Measurements from ENCODE around the gene CASP6. TPM values are rescaled to one million over a fixed set of nuclear protein-coding genes. Genes with fewer than 3 reads are reported as not detected.

Gene CASP6
- total RNA-seq, 1 donor from 2014 or later: 22.4 TPM

DNA sequence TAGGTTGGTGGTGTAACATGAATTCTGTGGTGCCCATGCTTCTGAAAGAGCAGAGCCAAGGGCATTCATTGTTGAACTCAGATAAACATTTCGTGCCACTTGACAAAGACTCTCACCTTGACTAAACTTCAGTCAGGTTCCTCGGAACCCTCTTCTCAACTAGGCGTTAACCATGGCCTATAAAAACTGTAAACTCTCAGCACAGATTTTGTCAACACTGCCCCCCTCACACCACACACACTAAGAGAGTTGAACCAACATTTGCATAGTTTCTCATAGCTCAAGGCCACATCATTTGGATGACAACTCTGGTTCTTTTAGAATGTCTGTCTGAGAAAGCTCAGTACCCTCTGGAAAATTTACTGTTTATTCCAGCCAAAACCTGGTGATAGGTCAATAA lies 28.1 kb downstream of the CASP6 start:
- DNase-seq (ENCODE audit: low spot score in 2 of 2): no peak
- FAIRE-seq: no peak

DNA sequence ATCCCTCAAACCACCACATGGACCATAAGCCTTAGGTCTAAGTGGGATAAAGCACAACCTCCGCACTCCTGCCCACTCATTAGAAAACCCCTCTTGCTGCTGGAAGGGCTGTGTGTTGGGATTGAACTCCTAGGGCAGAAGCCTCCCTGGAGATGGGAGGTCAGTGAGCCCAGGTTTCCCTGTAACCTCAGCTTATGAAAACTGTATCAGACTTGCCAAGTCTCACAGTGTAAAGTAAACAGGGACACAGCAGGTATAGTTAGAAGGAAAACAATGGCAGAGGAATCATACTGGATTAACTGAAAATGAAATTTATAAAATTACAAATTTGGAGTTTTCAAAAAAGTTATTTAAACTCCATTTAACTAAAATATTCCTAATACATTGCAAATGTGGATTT lies 29.9 kb downstream of the CASP6 start:
- no peak for FAIRE-seq

GRCh38 chr4:109672169-109672930 lies 30.9 kb downstream of the CASP6 start:
- DNase-seq (ENCODE audit: low spot score in 2 of 2) (no peak), FAIRE-seq (no peak)

More for the DNA sequence above, 29.9 kb downstream of the CASP6 start:
- no peak for DNase-seq (ENCODE audit: low spot score in 2 of 2)

DNA sequence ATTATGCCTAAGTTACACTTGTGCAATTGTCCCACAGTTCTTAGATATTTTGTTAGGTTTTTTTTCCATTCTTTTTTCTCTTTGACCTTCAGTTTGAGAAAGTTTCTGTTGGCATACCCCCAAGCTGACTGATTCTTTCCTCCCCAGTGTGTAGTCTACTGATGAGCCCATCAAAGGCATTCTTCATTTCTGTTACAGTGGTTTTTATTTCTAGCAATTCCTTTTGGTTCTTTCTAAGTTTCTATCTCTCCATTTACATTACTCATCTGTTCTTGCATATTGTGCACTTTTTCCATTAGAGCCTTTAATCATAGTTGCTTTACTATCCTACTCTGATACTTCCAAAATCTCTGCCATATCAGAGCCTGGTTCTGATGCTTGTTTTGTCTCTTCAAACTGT lies 31.9 kb downstream of the CASP6 start:
- DNase-seq (ENCODE audit: low spot score in 2 of 2) (no peak), FAIRE-seq (no peak)

- no peak for DNase-seq (ENCODE audit: low spot score in 2 of 2)
- FAIRE-seq: no peak
Observed at GRCh38 chr4:109665783-109666485, 37.3 kb downstream of the CASP6 start.

DNA sequence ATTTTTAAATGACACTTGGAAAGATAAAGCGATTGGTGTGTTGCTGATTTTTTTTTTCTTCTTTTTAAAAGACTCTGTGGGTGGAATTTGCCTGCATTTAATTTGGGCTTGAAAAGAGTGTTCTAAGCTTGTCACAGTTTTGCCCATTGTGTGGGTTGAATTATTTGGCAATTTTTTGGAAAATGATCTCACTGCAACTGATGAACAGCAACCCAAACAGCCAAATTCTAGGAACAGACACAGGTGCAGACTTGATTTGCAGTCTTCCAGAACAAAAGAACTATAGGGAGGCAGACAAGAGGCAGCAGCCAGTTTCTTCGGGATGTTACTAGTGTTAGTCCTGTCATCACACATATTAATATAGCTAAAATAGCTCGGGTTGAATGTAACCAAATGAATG lies 40.5 kb downstream of the CASP6 start:
- DNase-seq (ENCODE audit: low spot score in 2 of 2) (peak in 1 of 2 donors; percentile 8), FAIRE-seq (no peak)

DNA sequence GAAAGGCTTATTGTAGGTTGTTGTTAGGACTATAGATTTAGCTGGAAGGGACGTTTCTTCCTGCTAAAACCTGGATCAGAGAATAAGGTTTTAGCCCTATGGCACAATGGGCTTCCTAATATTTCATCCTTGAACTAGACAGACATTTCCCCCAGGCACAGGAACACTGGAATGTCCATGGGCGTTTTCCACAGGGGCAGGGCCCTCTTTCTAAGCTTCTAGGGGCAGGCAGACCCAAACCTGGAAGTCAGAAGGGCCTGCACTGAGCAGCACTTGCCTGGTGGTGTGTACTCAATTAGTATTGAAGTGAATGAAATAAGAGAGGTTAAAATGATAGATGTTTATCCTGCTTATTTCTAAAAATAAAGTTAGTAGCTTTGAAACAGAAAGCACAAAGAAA lies 41.1 kb downstream of the CASP6 start:
- DNase-seq (ENCODE audit: low spot score in 2 of 2): no peak
- FAIRE-seq: no peak

GRCh38 chr4:109658871-109659410 lies 44.3 kb downstream of the CASP6 start:
- FAIRE-seq: no peak
- no peak for DNase-seq (ENCODE audit: low spot score in 2 of 2)

- no peak for DNase-seq (ENCODE audit: low spot score in 2 of 2)
- FAIRE-seq: no peak
Observed at GRCh38 chr4:109657854-109658418, 45.3 kb downstream of the CASP6 start.

- no peak for FAIRE-seq
- DNase-seq (ENCODE audit: low spot score in 2 of 2): no peak
Observed at GRCh38 chr4:109655396-109655795, 47.8 kb downstream of the CASP6 start.

- DNase-seq (ENCODE audit: low spot score in 2 of 2) (no peak), FAIRE-seq (no peak)
Observed at GRCh38 chr4:109649872-109650271, 53.4 kb downstream of the CASP6 start.

- FAIRE-seq (no peak), DNase-seq (ENCODE audit: low spot score in 2 of 2) (no peak)
Observed at GRCh38 chr4:109648997-109649575, 54.2 kb downstream of the CASP6 start.

DNA sequence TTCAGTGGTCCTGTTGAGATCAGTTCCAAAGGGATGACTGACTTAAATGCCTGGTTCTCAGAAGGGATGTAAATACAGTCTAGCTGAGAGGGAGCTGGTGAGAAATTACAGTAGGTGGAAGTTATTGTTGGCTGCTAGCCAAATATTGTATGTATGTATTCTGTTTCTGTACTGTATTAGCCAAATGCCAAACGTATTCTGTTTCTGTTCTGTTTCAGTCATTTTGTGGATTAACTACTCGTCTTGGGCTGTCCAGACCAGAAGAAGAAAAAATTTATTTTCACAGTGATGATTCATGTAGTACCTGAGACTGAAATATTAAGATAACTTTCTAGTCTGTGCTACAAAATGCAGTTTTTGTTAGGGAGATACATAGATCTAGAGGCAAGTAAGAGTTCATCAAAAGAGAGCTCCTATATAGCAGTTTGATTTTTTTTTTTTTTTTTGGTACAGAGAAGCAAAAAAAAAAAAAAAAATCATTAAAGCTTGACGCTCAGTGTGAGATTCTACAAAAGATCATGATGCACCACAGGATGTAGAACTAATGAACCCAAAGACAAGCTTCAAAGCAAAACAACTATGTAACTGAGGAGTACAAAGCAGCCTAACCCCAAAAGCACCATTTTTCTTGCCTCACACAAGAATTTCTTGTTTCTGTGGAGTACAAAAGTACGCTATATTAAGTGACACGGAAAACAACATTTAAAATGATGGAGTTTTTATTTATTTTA lies 54.8 kb downstream of the CASP6 start:
- no peak for FAIRE-seq
- DNase-seq (ENCODE audit: low spot score in 2 of 2): no peak

DNA sequence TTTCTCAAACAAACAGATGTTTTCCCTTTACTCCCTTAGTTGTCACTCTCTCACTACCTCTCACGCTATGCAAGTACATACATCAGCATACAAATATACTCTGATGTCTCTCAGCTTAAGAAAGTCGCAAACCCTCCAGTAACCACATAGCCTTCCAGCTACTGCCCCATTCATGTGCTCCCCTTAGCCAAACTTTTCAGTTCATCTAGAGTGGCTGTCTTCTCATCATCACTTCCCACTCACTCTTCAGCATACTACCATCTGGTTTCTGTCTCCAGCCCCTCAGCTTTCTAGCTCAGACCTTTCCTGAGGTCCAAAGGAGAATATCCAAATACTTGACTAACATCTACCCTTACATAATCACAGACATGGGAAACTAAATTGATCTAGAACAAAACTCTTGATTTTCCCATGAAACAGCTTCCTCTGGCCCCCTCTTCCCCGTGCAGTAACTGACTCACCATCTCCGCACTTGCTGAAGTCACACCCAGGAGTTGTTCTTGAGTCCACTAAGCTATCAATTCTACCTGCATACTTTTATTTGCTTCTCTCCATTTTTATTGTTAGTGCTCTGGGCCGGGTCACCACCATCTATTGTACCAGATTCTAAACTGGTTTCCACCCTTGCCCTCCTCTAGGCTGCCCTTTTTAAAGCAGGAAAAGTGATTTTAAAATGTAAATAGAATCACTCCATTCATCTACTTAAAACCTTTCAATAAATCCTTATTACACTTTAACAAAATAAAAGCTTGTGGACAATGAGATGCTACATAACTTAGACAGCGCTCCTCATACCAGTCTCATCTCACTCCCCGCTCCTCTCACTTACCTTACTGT lies 57.2 kb downstream of the CASP6 start:
- FAIRE-seq (no peak), DNase-seq (ENCODE audit: low spot score in 2 of 2) (no peak)

DNA sequence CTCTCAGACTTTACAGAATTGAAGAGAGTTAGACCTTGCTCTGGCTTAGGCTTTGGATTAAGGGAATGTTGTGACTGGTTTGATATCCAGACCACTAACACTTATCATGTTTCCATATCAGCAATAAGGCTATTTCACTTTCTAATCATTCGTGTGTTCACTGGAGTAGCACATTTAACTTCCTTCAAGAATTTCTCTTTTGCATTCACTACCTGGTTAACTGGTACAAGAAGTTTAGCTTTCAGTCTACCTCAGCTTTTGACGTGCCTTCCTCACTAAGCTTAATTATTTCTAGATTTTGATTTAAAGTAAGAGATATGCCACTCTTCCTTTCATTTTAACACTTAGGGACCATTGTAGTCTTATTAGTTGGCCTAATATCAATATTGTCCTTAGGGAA lies 62.6 kb downstream of the CASP6 start:
- no peak for FAIRE-seq

More for the DNA sequence above, 62.6 kb downstream of the CASP6 start:
- DNase-seq (ENCODE audit: low spot score in 2 of 2): no peak
